ENCODE results near the gene PRTN3. TPM values are rescaled to one million over a fixed set of nuclear protein-coding genes. Genes with fewer than 3 reads are reported as not detected.

The PRTN3 gene
- polyA plus RNA-seq, 5 donors, result 1.4 to 3.4 (median 2.2) TPM

GRCh38 chr19:897442-898039 lies 56.7 kb downstream of the PRTN3 start:
- no peak for DNase-seq

Other genes starting within 250 kb of the PRTN3 start
- gene POLRMT, start 207.5 kb upstream of the PRTN3 start, polyA plus RNA-seq (ENCODE audit: insufficient read depth in 1 of 5, insufficient read length in 5 of 5, low replicate concordance in 1 of 5), result 10 to 100 TPM; 28.9 to 46.0 (median 43.0) TPM
- under 1 TPM; 0.19 to 0.57 (median 0.22) TPM for gene FGF22, start 201.1 kb upstream of the PRTN3 start, polyA plus RNA-seq (ENCODE audit: insufficient read depth in 1 of 5, insufficient read length in 5 of 5, low replicate concordance in 1 of 5)
- 10 to 100 TPM; 13.8 to 33.6 (median 19.8) TPM for gene RNF126, start 177.8 kb upstream of the PRTN3 start, polyA plus RNA-seq (ENCODE audit: insufficient read depth in 1 of 5, insufficient read length in 5 of 5, low replicate concordance in 1 of 5)
- 10 to 100 TPM in 3 of 5 donors, 1 to 10 TPM in 2; 7.0 to 17.2 (median 12.9) TPM for gene FSTL3, start 164.6 kb upstream of the PRTN3 start, polyA plus RNA-seq (ENCODE audit: insufficient read depth in 1 of 5, insufficient read length in 5 of 5, low replicate concordance in 1 of 5)
- under 1 TPM in 4 of 5 donors, not detected in 1; 0.14 to 0.64 (median 0.39) TPM for gene PRSS57, start 145.5 kb upstream of the PRTN3 start, polyA plus RNA-seq (ENCODE audit: insufficient read depth in 1 of 5, insufficient read length in 5 of 5, low replicate concordance in 1 of 5)
- gene PALM, start 132.1 kb upstream of the PRTN3 start, polyA plus RNA-seq (ENCODE audit: insufficient read depth in 1 of 5, insufficient read length in 5 of 5, low replicate concordance in 1 of 5), result 10 to 100 TPM; 32.5 to 62.8 (median 43.2) TPM
- 10 to 100 TPM in 2 of 5 donors, 1 to 10 TPM in 3; 5.7 to 17.2 (median 9.4) TPM for gene MISP, start 89.9 kb upstream of the PRTN3 start, polyA plus RNA-seq (ENCODE audit: insufficient read depth in 1 of 5, insufficient read length in 5 of 5, low replicate concordance in 1 of 5)
- gene PTBP1, start 43.5 kb upstream of the PRTN3 start, polyA plus RNA-seq (ENCODE audit: insufficient read depth in 1 of 5, insufficient read length in 5 of 5, low replicate concordance in 1 of 5), result 100 to 1,000 TPM; 294 to 375 (median 310) TPM
- gene PLPPR3, start 19.0 kb upstream of the PRTN3 start, polyA plus RNA-seq (ENCODE audit: insufficient read depth in 1 of 5, insufficient read length in 5 of 5, low replicate concordance in 1 of 5), result 10 to 100 TPM in 1 of 5 donors, 1 to 10 TPM in 4; 3.0 to 13.7 (median 7.1) TPM
- 1 to 10 TPM; 1.4 to 4.4 (median 1.9) TPM for gene AZU1, start 13.2 kb upstream of the PRTN3 start, polyA plus RNA-seq (ENCODE audit: insufficient read depth in 1 of 5, insufficient read length in 5 of 5, low replicate concordance in 1 of 5)
- 1 to 10 TPM in 2 of 5 donors, under 1 TPM in 3; 0.20 to 1.7 (median 0.75) TPM for gene ELANE, start 11.3 kb downstream of the PRTN3 start, polyA plus RNA-seq (ENCODE audit: insufficient read depth in 1 of 5, insufficient read length in 5 of 5, low replicate concordance in 1 of 5)
- gene CFD, start 18.7 kb downstream of the PRTN3 start, polyA plus RNA-seq (ENCODE audit: insufficient read depth in 1 of 5, insufficient read length in 5 of 5, low replicate concordance in 1 of 5), result 10 to 100 TPM in 1 of 5 donors, 1 to 10 TPM in 4; 4.7 to 31.4 (median 6.3) TPM
- 10 to 100 TPM; 36.7 to 76.2 (median 51.0) TPM for gene MED16, start 52.2 kb downstream of the PRTN3 start, polyA plus RNA-seq (ENCODE audit: insufficient read depth in 1 of 5, insufficient read length in 5 of 5, low replicate concordance in 1 of 5)
- not detected for gene RNU6-9, start 52.5 kb downstream of the PRTN3 start, polyA plus RNA-seq (ENCODE audit: insufficient read depth in 1 of 5, insufficient read length in 5 of 5, low replicate concordance in 1 of 5)
- 10 to 100 TPM; 27.5 to 61.8 (median 37.1) TPM for gene R3HDM4, start 72.2 kb downstream of the PRTN3 start, polyA plus RNA-seq (ENCODE audit: insufficient read depth in 1 of 5, insufficient read length in 5 of 5, low replicate concordance in 1 of 5)
- gene KISS1R, start 76.3 kb downstream of the PRTN3 start, polyA plus RNA-seq (ENCODE audit: insufficient read depth in 1 of 5, insufficient read length in 5 of 5, low replicate concordance in 1 of 5), result under 1 TPM in 1 of 5 donors, not detected in 4; 0.15 TPM
- gene ARID3A, start 85.0 kb downstream of the PRTN3 start, polyA plus RNA-seq (ENCODE audit: insufficient read depth in 1 of 5, insufficient read length in 5 of 5, low replicate concordance in 1 of 5), result 10 to 100 TPM; 17.0 to 28.0 (median 20.3) TPM
- 10 to 100 TPM; 22.3 to 47.6 (median 30.8) TPM for gene WDR18, start 143.3 kb downstream of the PRTN3 start, polyA plus RNA-seq (ENCODE audit: insufficient read depth in 1 of 5, insufficient read length in 5 of 5, low replicate concordance in 1 of 5)
- 1 to 10 TPM in 2 of 5 donors, under 1 TPM in 3; 0.31 to 1.6 (median 0.69) TPM for gene GRIN3B, start 159.4 kb downstream of the PRTN3 start, polyA plus RNA-seq (ENCODE audit: insufficient read depth in 1 of 5, insufficient read length in 5 of 5, low replicate concordance in 1 of 5)
- 100 to 1,000 TPM in 2 of 5 donors, 10 to 100 TPM in 3; 70.9 to 132 (median 98.4) TPM for gene TMEM259, start 180.1 kb downstream of the PRTN3 start, polyA plus RNA-seq (ENCODE audit: insufficient read depth in 1 of 5, insufficient read length in 5 of 5, low replicate concordance in 1 of 5)
- gene RNU6-2, start 180.5 kb downstream of the PRTN3 start, polyA plus RNA-seq (ENCODE audit: insufficient read depth in 1 of 5, insufficient read length in 5 of 5, low replicate concordance in 1 of 5), result not detected
- 100 to 1,000 TPM; 128 to 196 (median 157) TPM for gene CNN2, start 185.6 kb downstream of the PRTN3 start, polyA plus RNA-seq (ENCODE audit: insufficient read depth in 1 of 5, insufficient read length in 5 of 5, low replicate concordance in 1 of 5)
- gene ABCA7, start 199.1 kb downstream of the PRTN3 start, polyA plus RNA-seq (ENCODE audit: insufficient read depth in 1 of 5, insufficient read length in 5 of 5, low replicate concordance in 1 of 5), result 1 to 10 TPM; 2.8 to 6.1 (median 4.7) TPM
- 10 to 100 TPM in 3 of 5 donors, 1 to 10 TPM in 2; 7.8 to 15.8 (median 10.2) TPM for gene ARHGAP45, start 226.2 kb downstream of the PRTN3 start, polyA plus RNA-seq (ENCODE audit: insufficient read depth in 1 of 5, insufficient read length in 5 of 5, low replicate concordance in 1 of 5)

All from right lung (tissue), 5 donors.